ENCODE data around the gene SHH. TPM values are rescaled to one million over a fixed set of nuclear protein-coding genes. Genes with fewer than 3 reads are reported as not detected.

SHH gene
- total and polyA plus RNA-seq, 2 of the 4 experiments (the other 2 are of a cell fraction): under 0.01 to 0.03 TPM

DNA sequence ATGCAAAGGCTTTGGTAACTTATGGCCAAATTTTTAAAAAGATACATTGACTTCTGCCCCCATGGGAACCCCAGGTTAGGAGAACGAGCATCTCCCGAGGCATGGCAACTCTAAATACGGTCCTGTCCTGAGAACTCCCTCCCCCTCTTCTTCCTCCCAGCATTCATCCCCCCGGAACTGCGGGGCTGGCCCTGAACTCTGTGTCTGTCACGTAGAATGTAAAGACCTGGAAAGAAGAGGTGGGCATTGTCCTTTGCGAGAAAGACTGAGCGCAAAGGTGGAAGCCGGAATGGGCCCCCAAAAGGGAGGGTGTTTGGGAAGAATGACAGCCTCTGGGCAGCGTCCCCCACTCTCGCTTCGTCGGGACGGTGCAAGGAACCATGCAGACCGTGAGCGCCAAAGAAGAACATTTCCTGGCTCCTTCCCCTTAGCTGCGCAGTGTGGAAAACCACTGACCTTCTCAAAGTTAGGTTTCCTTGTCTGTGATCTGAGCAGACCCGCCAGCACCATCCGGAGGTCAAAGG, 21.0 kb downstream of the SHH start:
- in situ Hi-C loops (cut with MboI; ENCODE audit: low sequenced_read_pairs): no loop called here

More for the DNA sequence above, 21.0 kb downstream of the SHH start:
- H3K9ac ChIP-seq (ENCODE audit: low read depth, low read length): no peak overlapping the region
- dilution Hi-C loops (cut with HindIII; ENCODE audit: low sequenced_read_pairs, unreplicated experiment): no loop called here
- no peaks in the 10 kb centered on the region for H3K36me3 ChIP-seq (ENCODE audit: control insufficient read depth, insufficient read depth, low read length)
- no peak overlapping the region for H4K8ac ChIP-seq (ENCODE audit: low read depth in 2 of 2, low read length in 2 of 2)
- H3K27me3 ChIP-seq (ENCODE audit: control insufficient read depth, insufficient read depth, low read length): peaks cover 10% of the 10 kb centered on the region
- H4K5ac ChIP-seq (ENCODE audit: low read depth, low read length): no peak overlapping the region
- no peak overlapping the region for H3K56ac ChIP-seq (ENCODE audit: extremely low read depth, insufficient read depth, low read length)
- intact Hi-C loops (cut with micrococcal nuclease): loop anchor here (10.0 kb wide), 1 partner anchor 1344 kb away; the partner anchor contains the start of gene UBE3C
- H2AFZ ChIP-seq (replicated peaks; ENCODE audit: low read length, poor library complexity): no peak overlapping the region
- H3K79me1 ChIP-seq (ENCODE audit: low read depth in 1 of 2, low read length in 2 of 2): no peaks in the 10 kb centered on the region
- BruUV-seq (replicated peaks): no TSS peak
- ATAC-seq (ENCODE audit: low read depth): no peak
- CTCF ChIA-PET: no interaction called here
- no peak for TF ChIP-seq RFX5 (IDR thresholded peaks at IDR 0.05; ENCODE audit: low read depth, low read length)
- TF ChIP-seq RAD21 (IDR thresholded peaks at IDR 0.05; ENCODE audit: low read length): no peak
- TF ChIP-seq POLR2A (IDR thresholded peaks at IDR 0.05; ENCODE audit: low read depth, low read length): no peak
- TF ChIP-seq NFE2L2 (IDR thresholded peaks at IDR 0.05; ENCODE audit: low read depth, low read length): no peak
- TF ChIP-seq CHD1 (IDR thresholded peaks at IDR 0.05; ENCODE audit: low read depth, low read length): no peak
- TF ChIP-seq RCOR1 (IDR thresholded peaks at IDR 0.05; ENCODE audit: insufficient replicate concordance, low read length): no peak
- no peak for TF ChIP-seq SMC3 (IDR thresholded peaks at IDR 0.05; ENCODE audit: low read depth, low read length)
- TF ChIP-seq, protein P1, sequence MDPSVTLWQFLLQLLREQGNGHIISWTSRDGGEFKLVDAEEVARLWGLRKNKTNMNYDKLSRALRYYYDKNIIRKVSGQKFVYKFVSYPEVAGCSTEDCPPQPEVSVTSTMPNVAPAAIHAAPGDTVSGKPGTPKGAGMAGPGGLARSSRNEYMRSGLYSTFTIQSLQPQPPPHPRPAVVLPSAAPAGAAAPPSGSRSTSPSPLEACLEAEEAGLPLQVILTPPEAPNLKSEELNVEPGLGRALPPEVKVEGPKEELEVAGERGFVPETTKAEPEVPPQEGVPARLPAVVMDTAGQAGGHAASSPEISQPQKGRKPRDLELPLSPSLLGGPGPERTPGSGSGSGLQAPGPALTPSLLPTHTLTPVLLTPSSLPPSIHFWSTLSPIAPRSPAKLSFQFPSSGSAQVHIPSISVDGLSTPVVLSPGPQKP (IDR thresholded peaks at IDR 0.05; ENCODE audit: borderline replicate concordance, low read depth, low read length): no peak
- TF ChIP-seq MXI1 (IDR thresholded peaks at IDR 0.05; ENCODE audit: borderline replicate concordance, low read depth, low read length): no peak
- no peak for TF ChIP-seq CEBPB (IDR thresholded peaks at IDR 0.05; ENCODE audit: low read depth, low read length)
- TF ChIP-seq FOS (IDR thresholded peaks at IDR 0.05; ENCODE audit: low read depth, low read length): no peak
- no peak for TF ChIP-seq CTCF (conservative IDR thresholded peaks at IDR 0.05; ENCODE audit: low read depth, low read length)
- TF ChIP-seq USF2 (IDR thresholded peaks at IDR 0.05; ENCODE audit: low read depth, low read length): no peak
- TF ChIP-seq MAFK (IDR thresholded peaks at IDR 0.05; ENCODE audit: low read depth, low read length): no peak
- TF ChIP-seq BHLHE40 (IDR thresholded peaks at IDR 0.05; ENCODE audit: low read depth, low read length): no peak
- no peak for TF ChIP-seq MAZ (IDR thresholded peaks at IDR 0.05; ENCODE audit: borderline replicate concordance, low read depth, low read length)
- H3K14ac ChIP-seq (replicated peaks; ENCODE audit: low read depth, low read length): no peak overlapping the region
- no peak overlapping the region for H2BK5ac ChIP-seq (ENCODE audit: low read depth, low read length, poor library complexity, severe bottlenecking)
- H2AK9ac ChIP-seq (replicated peaks; ENCODE audit: low read depth, low read length, poor library complexity): no peak overlapping the region
- H4K20me1 ChIP-seq (ENCODE audit: insufficient read depth, low read length): no peaks in the 10 kb centered on the region
- no peaks in the 10 kb centered on the region for H3K4me1 ChIP-seq (ENCODE audit: control insufficient read depth, insufficient read depth, low read length)
- no peak overlapping the region for H2BK20ac ChIP-seq (ENCODE audit: low read depth, low read length)
- no peak overlapping the region for H3K4me3 ChIP-seq (ENCODE audit: insufficient read depth, low read depth, low read length)
- H3K27ac ChIP-seq (ENCODE audit: insufficient read depth, low read length): no peak overlapping the region
- no peak for DNase-seq
- no peak overlapping the region for H3K18ac ChIP-seq (ENCODE audit: low read depth, low read length)
- no peak overlapping the region for H3K23ac ChIP-seq (ENCODE audit: low read depth, low read length)
- no peak overlapping the region for H4K91ac ChIP-seq (ENCODE audit: insufficient read depth, low read depth, low read length)
- H2BK15ac ChIP-seq (ENCODE audit: low read depth, low read length): no peak overlapping the region
- H2AK5ac ChIP-seq (ENCODE audit: low read depth, low read length): no peak overlapping the region
- H3K9me3 ChIP-seq (ENCODE audit: control insufficient read depth, insufficient read depth, low read length): no peaks in the 10 kb centered on the region
- no peak overlapping the region for H2BK120ac ChIP-seq (ENCODE audit: low read depth, low read length)
- WGBS, 2 experiments (ENCODE audit: extremely low coverage in 2 of 2, insufficient read length in 1 of 2): 89% methylated on average over 7 of the region's 19 CpGs; no CpG with 5 or more reads in 1 of the 2 experiments
- no peak overlapping the region for H3K4me2 ChIP-seq (ENCODE audit: low read depth, low read length)
- POLR2A ChIA-PET (ENCODE audit: unreplicated experiment): no interaction called here
- no peak overlapping the region for H3K4ac ChIP-seq (ENCODE audit: low read depth, low read length)
- peaks cover 4% of the 10 kb centered on the region; the same call in 1 of the 2 replicates for H3K9me1 ChIP-seq (ENCODE audit: insufficient read depth, low read length)
